ENCODE measurements around the gene AFP. TPM values are rescaled to one million over a fixed set of nuclear protein-coding genes. Genes with fewer than 3 reads are reported as not detected.
A peak's percentile ranks its signal among the peaks of the same experiment; 100 is the strongest.

Gene AFP
- total and polyA plus RNA-seq, 2 of the 13 experiments (the other 11 are each of a cell fraction or from before 2014, with no cell fraction given): 9,434 to 13,105 TPM

- no peak for TF ChIP-seq KIAA2018 (CRISPR knock-in tag; IDR thresholded peaks at IDR 0.05; ENCODE audit: borderline replicate concordance)
- no peak for TF ChIP-seq ZNF530 (CRISPR knock-in tag; IDR thresholded peaks at IDR 0.05; ENCODE audit: low read depth)
- no peak for TF ChIP-seq NPAS2 (CRISPR knock-in tag; IDR thresholded peaks at IDR 0.05; ENCODE audit: borderline replicate concordance)
- no peak for TF ChIP-seq ZFP82 (CRISPR knock-in tag; IDR thresholded peaks at IDR 0.05; ENCODE audit: borderline replicate concordance)
- TF ChIP-seq ZSCAN30 (CRISPR knock-in tag; IDR thresholded peaks at IDR 0.05): no peak
- TF ChIP-seq MAF1 (CRISPR knock-in tag; IDR thresholded peaks at IDR 0.05; ENCODE audit: borderline replicate concordance): no peak
- TF ChIP-seq YEATS4 (CRISPR knock-in tag; IDR thresholded peaks at IDR 0.05; ENCODE audit: borderline replicate concordance): no peak
- TF ChIP-seq ZNF674 (CRISPR knock-in tag; IDR thresholded peaks at IDR 0.05; ENCODE audit: low read depth): no peak
- TF ChIP-seq ZNF414 (CRISPR knock-in tag; IDR thresholded peaks at IDR 0.05): no peak
- TF ChIP-seq ZNF720 (CRISPR knock-in tag; IDR thresholded peaks at IDR 0.05): no peak
- TF ChIP-seq FOXC1 (CRISPR knock-in tag; IDR thresholded peaks at IDR 0.05; ENCODE audit: borderline replicate concordance): no peak
- TF ChIP-seq SMAD3 (CRISPR knock-in tag; IDR thresholded peaks at IDR 0.05): no peak
- TF ChIP-seq TCF7L2 (IDR thresholded peaks at IDR 0.05; ENCODE audit: low read depth, low read length): no peak
- no peak for TF ChIP-seq HCFC1 (IDR thresholded peaks at IDR 0.05; ENCODE audit: low read depth, low read length)
- no peak for TF ChIP-seq SCMH1 (CRISPR knock-in tag; IDR thresholded peaks at IDR 0.05; ENCODE audit: borderline replicate concordance)
- no peak for TF ChIP-seq EZH2 (conservative IDR thresholded peaks at IDR 0.05; ENCODE audit: low read depth, low read length)
- TF ChIP-seq, protein P1, sequence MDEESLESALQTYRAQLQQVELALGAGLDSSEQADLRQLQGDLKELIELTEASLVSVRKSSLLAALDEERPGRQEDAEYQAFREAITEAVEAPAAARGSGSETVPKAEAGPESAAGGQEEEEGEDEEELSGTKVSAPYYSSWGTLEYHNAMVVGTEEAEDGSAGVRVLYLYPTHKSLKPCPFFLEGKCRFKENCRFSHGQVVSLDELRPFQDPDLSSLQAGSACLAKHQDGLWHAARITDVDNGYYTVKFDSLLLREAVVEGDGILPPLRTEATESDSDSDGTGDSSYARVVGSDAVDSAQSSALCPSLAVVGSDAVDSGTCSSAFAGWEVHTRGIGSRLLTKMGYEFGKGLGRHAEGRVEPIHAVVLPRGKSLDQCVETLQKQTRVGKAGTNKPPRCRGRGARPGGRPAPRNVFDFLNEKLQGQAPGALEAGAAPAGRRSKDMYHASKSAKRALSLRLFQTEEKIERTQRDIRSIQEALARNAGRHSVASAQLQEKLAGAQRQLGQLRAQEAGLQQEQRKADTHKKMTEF (CRISPR knock-in tag; IDR thresholded peaks at IDR 0.05): peak; percentile 19; the same call in 1 of the 2 replicates
- TF ChIP-seq, protein P2, sequence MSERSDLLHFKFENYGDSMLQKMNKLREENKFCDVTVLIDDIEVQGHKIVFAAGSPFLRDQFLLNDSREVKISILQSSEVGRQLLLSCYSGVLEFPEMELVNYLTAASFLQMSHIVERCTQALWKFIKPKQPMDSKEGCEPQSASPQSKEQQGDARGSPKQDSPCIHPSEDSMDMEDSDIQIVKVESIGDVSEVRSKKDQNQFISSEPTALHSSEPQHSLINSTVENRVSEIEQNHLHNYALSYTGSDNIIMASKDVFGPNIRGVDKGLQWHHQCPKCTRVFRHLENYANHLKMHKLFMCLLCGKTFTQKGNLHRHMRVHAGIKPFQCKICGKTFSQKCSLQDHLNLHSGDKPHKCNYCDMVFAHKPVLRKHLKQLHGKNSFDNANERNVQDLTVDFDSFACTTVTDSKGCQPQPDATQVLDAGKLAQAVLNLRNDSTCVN (CRISPR knock-in tag; IDR thresholded peaks at IDR 0.05; ENCODE audit: borderline replicate concordance): no peak
- TF ChIP-seq SAP130 (CRISPR knock-in tag; IDR thresholded peaks at IDR 0.05; ENCODE audit: low read depth): peak; percentile 54
- peak; percentile 75; the same call in 1 of the 2 replicates for TF ChIP-seq NFIC (IDR thresholded peaks at IDR 0.05; ENCODE audit: low read length)
These were observed 34.6 kb upstream of the AFP start (continued) for GRCh38 chr4:73401412-73401811.
